Breast epithelium (tissue), 4 donors: ENCODE measurements around the gene SCAI. TPM values are rescaled to one million over a fixed set of nuclear protein-coding genes. Genes with fewer than 3 reads are reported as not detected.

Experiments used
- DNase-seq, 2 donors: peaks; one replicate each; pipeline ENCODE4 v3.0.0-alpha.2; 2019; ENCODE audit warnings: low spot score in 2 of 2
- H3K27ac ChIP-seq, 2 donors: fragments of 200-600 bp; sonication (generic) in 1 of 2; one replicate each; pipeline ENCODE4 v1.5.1; 2016 to 2019; ENCODE audit warnings: mild to moderate bottlenecking in 1 of 2
- H3K27me3 ChIP-seq, 2 donors: fragments of 200-600 bp; sonication (generic) in 1 of 2; one replicate each; pipeline versions ENCODE4 v1.5.1 to v1.6.0; 2017 to 2019; ENCODE audit warnings: control low read depth in 1 of 2, mild to moderate bottlenecking in 1 of 2
- H3K36me3 ChIP-seq: fragments of 200-600 bp; one replicate; pipeline ENCODE4 v1.5.1; 2019
- H3K4me1 ChIP-seq, 2 donors: fragments of 200-600 bp; sonication (generic); one replicate each; pipeline ENCODE4 v1.5.1; 2016 to 2019; ENCODE audit warnings: control low read depth in 1 of 2
- H3K4me3 ChIP-seq, 3 donors: fragments of 200-600 bp; sonication (generic); 1 replicate in 2 of 3; 2 replicates in 1 of 3; pipeline ENCODE4 v1.5.1; 2016 to 2019; ENCODE audit warnings: mild to moderate bottlenecking in 3 of 3, moderate library complexity in 2 of 3
- H3K9me3 ChIP-seq, 2 donors: fragments of 200-600 bp; sonication (generic) in 1 of 2; one replicate each; pipeline ENCODE4 v1.5.1; 2016 to 2019; ENCODE audit warnings: control low read depth in 1 of 2
- CTCF ChIP-seq, 3 donors: fragments of 450-650 bp; IDR thresholded peaks; one replicate each; pipeline ENCODE4 v1.5.1; 2016 to 2017; ENCODE audit warnings: antibody characterized with exemption in 3 of 3, mild to moderate bottlenecking in 3 of 3, moderate library complexity in 3 of 3
- POLR2A ChIP-seq: fragments of 450-650 bp; IDR thresholded peaks from one replicate; pipeline ENCODE4 v1.6.1; 2016; ENCODE audit warnings: antibody characterized with exemption, mild to moderate bottlenecking, moderate library complexity
- POLR2AphosphoS5 ChIP-seq, 3 donors: sonication (generic); formaldehyde crosslinking; IDR thresholded peaks; one replicate each; pipeline ENCODE4 v1.6.1; 2017; ENCODE audit warnings: antibody characterized with exemption in 3 of 3
- intact Hi-C: fragments of 100-400 bp; cut with DNase I; formaldehyde crosslinking; loops from one replicate; pipeline ENCODE4 v1.15.1; 2023; ENCODE audit warnings: low total_unique reads
- total RNA-seq, 3 donors: library from RNA; depleted of rRNA; stranded (reverse); fragments of >200 nt; gene quantifications; one replicate each; pipeline ENCODE4 v1.1.0, GENCODE V29; 2016

SCAI gene
- total RNA-seq, 3 donors from 2014 or later: 9.3 to 12.9 (median 11.5) TPM

GRCh38 chr9:125142560-125143376 is 560 bp downstream of the SCAI start:
- TF ChIP-seq POLR2A: no peak
- TF ChIP-seq POLR2AphosphoS5 (IDR thresholded peaks at IDR 0.05): no peak
- TF ChIP-seq CTCF (IDR thresholded peaks at IDR 0.05): no peak
- peak overlapping the region; percentile 79 to 90 (median 87) for H3K4me3 ChIP-seq
- no peaks in the 10 kb centered on the region for H3K4me1 ChIP-seq
- H3K36me3 ChIP-seq: no peaks in the 10 kb centered on the region
- no peaks in the 10 kb centered on the region for H3K27me3 ChIP-seq
- peak overlapping the region; percentile 74 to 78 for H3K27ac ChIP-seq
- DNase-seq: no peak
- no peaks in the 10 kb centered on the region for H3K9me3 ChIP-seq
- intact Hi-C loops: no loop called here

- Histone ChIP-seq H3K4me1 (no peaks in the 10 kb centered on the region), H3K36me3 (no peaks in the 10 kb centered on the region), H3K27ac (no peak overlapping the region), H3K9me3 (no peaks in the 10 kb centered on the region), H3K27me3 (no peaks in the 10 kb centered on the region), H3K4me3 (no peak overlapping the region)
- TF ChIP-seq POLR2AphosphoS5 (IDR thresholded peaks at IDR 0.05) (no peak), POLR2A (no peak), CTCF (IDR thresholded peaks at IDR 0.05) (no peak)
- no peak for DNase-seq
- intact Hi-C loops: no loop called here
Observed at GRCh38 chr9:125141751-125142150, 1.6 kb downstream of the SCAI start.

- Histone ChIP-seq H3K27me3 (no peaks in the 10 kb centered on the region), H3K4me1 (no peaks in the 10 kb centered on the region), H3K36me3 (no peaks in the 10 kb centered on the region), H3K9me3 (no peaks in the 10 kb centered on the region), H3K4me3 (no peak overlapping the region), H3K27ac (no peak overlapping the region)
- intact Hi-C loops: no loop called here
- no peak for TF ChIP-seq POLR2A
- TF ChIP-seq CTCF (IDR thresholded peaks at IDR 0.05): no peak
- no peak for TF ChIP-seq POLR2AphosphoS5 (IDR thresholded peaks at IDR 0.05)
- no peak for DNase-seq
Observed at GRCh38 chr9:125141251-125141650, 2.1 kb downstream of the SCAI start.

- Histone ChIP-seq H3K27ac (no peak overlapping the region), H3K4me3 (no peak overlapping the region), H3K36me3 (no peaks in the 10 kb centered on the region), H3K9me3 (no peaks in the 10 kb centered on the region), H3K27me3 (no peaks in the 10 kb centered on the region), H3K4me1 (no peaks in the 10 kb centered on the region)
- intact Hi-C loops: no loop called here
- DNase-seq: no peak
- TF ChIP-seq CTCF (IDR thresholded peaks at IDR 0.05): no peak
Observed at GRCh38 chr9:125140576-125140975, 2.8 kb downstream of the SCAI start.

- DNase-seq: no peak
- Histone ChIP-seq H3K4me1 (no peaks in the 10 kb centered on the region), H3K27me3 (no peaks in the 10 kb centered on the region), H3K4me3 (no peak overlapping the region), H3K27ac (no peak overlapping the region), H3K36me3 (no peaks in the 10 kb centered on the region), H3K9me3 (no peaks in the 10 kb centered on the region)
- TF ChIP-seq POLR2A (no peak), CTCF (IDR thresholded peaks at IDR 0.05) (no peak), POLR2AphosphoS5 (IDR thresholded peaks at IDR 0.05) (no peak)
- intact Hi-C loops: no loop called here
Observed at GRCh38 chr9:125137200-125137599, 6.1 kb downstream of the SCAI start.
